Mammary epithelial cell (primary cell): Measurements from ENCODE around the gene SUFU.

ENCODE experiments used
- CTCF ChIP-seq, 2 donors: IDR thresholded peaks in 1 of 2; conservative IDR thresholded peaks in 1 of 2; 2 replicates each; pipeline ENCODE4 v1.5.1; 2011 to 2012; ENCODE audit warnings: inconsistent platforms in 2 of 2, low read length in 2 of 2, mild to moderate bottlenecking in 2 of 2, control low read depth in 1 of 2, low read depth in 1 of 2; ENCODE audit not compliant: insufficient read depth in 1 of 2; ENCODE audit errors: extremely low read depth in 1 of 2
- EZH2 ChIP-seq: IDR thresholded peaks from 2 replicates; pipeline ENCODE4 v1.6.1; 2012; ENCODE audit warnings: low read length, inconsistent platforms, borderline replicate concordance

- TF ChIP-seq CTCF (conservative IDR thresholded peaks at IDR 0.05 in 1 of 2, IDR thresholded peaks at IDR 0.05 in 1 of 2; ENCODE audit: extremely low read depth in 1 of 2, insufficient read depth in 1 of 2, low read depth in 1 of 2, low read length in 2 of 2) (no peak), EZH2 (no peak)
Measured at GRCh38 chr10:102598243-102598642, 94.5 kb downstream of the SUFU start.
